NCI-H1694 treated with DMSO at 0.1 percent for 48 hours (cell line): Measurements from ENCODE around the gene C15orf62.

Experiments used
- DNase-seq: peaks from one replicate; lab custom pipeline; 2025; lab: John Stamatoyannopoulos, UW

Gene C15orf62

DNA sequence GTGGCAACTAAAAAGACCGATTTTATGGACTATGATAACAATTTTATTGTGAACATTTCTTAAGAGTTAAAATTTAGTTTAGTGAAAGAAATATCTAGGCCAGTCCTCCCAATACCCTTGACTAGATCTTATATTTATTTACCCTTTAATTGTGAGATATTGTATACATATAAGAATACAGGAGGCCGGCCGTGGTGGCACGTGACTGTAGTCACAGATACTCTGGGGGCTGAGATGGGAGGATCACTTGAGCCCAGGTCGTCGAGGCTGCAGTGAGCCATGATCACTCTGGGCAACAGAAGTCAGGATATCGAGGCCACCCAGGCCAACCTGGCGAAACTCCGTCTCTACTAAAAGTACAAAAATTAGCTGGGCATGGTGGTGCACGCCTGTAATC is 14.0 kb upstream of the C15orf62 start:
- no peak for DNase-seq

DNA sequence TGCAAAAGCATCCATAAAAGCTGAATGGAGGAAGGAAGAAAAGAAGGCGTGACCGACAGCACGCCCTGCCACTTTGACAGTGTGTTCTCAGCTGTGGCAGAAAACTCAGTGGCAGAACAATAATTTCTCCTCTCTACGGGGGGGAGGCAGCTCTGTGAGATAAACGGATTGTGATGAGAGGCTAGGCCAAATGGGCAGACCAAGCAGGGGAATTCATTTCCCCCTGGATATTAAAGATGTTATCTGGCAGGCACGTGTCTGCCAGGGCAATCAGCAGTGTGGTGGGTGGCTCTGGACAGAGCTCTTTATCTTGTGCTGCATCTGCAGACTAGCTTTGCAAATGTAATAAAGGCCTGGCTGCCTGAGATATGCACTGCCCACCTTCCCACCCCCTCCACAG is 12.8 kb upstream of the C15orf62 start:
- no peak for DNase-seq

DNA sequence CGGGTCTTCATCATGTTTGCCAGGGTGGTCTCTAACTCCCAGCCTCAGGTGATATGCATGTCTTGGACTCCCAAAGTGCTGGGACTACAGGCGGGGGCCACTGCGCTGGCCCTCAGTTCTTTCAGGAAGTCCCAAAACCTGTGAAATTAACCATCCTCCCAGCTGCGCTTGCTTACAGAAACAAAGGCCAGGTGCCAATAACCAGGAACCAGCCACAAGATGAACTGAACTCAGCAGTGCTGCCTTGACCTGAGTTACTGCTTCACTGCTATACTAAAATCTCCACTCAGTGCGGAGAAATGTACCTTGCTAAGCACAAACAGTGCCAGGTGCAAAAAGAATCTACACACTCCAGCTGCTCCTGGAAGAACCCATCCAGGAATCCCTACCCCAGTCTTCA is 9.8 kb upstream of the C15orf62 start:
- no peak for DNase-seq

- no peak for DNase-seq
These were observed 6.6 kb upstream of the C15orf62 start for GRCh38 chr15:40762919-40763800.

DNA sequence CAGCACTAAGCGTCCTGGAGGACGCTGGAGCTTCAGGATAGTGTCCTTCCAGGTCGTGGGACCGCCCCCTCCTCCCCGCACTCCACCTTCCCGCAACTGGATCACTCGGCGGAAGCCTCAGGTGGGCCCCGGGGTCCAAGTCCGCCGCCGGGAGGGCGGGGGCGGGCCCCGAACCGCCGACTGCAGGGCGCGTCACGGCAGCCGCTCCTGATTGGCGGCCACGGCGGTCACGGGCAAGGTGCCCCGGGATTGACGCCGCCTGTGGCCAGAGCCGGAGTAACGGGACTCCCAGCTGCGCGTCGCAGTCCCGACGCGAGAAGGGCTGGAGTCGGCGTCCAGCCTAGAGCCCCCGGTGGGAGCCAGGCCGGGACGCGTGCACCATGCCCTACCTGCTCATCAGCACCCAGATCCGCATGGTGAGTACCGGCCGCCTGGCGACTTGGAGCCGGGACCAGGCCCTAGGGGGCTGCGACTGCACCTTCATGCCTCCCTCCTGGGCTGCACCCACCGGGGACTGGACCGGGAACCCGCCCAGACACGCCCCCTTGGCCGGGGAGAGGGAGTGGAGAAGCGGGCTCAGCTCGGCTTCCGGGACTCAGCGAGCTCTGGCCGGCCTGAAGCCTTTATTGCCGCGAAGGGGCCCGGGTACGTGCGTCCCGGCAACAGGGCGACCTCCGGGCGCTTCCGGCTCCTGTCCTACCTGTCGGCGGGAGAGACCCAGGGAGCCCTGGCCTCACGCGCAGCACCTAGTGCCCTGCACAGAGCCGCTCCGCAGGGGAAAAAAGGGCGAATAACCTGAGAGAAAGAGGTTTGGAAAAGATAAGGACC is 5.8 kb upstream of the C15orf62 start, which contains the start of gene GCHFR:
Gene GCHFR, plus strand, starts transcription at position 268 of the 828 bp plus-strand sequence. Its CDS starts 113 bp downstream, at position 381.
- DNase-seq: no peak

- DNase-seq: no peak
These were observed 5.1 kb upstream of the C15orf62 start for GRCh38 chr15:40764629-40765103.

DNA sequence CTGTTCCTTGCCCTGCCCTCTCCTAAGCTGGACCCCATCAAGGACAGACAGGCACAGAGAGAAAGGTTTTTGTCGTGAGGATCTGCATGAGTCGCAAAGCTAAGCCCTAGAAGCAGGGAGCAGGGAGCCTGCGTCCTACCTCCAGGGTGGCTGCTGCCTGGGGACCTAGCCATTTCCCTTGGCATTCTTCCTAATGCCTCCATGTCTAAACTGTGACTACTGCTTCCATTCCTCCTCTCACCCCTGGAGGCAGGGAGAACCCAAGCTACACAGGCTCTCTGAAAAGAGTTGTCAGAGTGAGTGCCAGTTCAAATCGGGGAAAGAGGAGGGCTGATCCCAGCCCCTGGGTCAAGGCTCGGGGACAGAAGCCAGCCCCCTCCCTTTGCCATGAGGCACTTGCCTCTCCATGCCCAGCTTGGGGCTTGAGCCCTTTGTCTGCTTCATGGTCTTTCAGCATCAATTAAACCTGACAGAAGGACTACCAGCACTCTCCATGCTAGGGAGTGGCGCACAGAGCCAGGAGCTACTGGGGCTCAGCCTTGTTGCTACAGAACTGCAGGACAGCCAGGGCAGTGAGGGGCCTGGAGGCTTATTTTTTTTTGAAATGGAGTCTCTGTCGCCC is 3.5 kb upstream of the C15orf62 start:
- no peak for DNase-seq

DNA sequence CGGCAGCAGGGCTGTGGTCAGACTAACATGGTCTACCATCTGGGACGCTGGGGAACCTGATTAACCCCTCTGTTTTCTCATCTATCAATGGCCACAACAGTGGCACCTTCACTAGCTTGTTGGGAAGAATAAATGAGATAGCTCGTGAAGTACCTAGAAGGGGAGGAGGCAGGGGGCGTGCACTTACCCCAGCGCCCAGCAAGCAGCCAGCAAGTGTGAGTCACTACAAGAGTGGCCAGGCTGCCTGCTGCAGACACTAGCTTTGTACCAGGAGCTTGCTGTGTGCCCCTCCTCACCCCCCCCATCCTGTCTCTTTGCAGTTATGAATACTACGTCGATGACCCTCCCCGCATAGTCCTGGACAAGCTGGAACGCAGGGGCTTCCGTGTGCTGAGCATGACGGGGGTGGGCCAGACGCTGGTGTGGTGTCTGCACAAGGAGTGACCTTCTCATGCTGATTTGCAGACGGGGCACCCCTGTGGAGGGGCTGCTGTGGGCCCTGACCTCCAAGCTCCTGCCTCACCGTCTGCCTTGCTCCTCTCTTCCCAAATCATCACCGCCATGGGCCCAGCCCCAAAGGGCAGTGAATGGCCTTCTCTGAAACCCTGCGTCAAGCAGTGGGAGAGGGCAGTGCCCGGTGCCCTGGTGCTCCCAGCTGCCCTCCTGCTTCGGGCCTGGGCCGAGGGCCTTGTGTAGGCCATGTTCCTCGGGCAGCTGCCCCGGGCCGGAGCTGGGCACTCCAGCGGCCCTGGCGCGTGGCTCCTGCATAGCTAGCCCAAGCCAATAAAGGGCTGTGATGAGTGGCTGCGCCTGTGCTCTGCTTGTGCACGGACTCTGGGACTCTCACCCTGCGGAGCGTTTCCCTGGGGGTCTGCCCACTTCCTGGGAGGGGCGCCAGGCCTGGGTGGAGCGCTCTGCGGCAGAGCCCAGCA is 2.6 kb upstream of the C15orf62 start:
- DNase-seq: no peak

DNA sequence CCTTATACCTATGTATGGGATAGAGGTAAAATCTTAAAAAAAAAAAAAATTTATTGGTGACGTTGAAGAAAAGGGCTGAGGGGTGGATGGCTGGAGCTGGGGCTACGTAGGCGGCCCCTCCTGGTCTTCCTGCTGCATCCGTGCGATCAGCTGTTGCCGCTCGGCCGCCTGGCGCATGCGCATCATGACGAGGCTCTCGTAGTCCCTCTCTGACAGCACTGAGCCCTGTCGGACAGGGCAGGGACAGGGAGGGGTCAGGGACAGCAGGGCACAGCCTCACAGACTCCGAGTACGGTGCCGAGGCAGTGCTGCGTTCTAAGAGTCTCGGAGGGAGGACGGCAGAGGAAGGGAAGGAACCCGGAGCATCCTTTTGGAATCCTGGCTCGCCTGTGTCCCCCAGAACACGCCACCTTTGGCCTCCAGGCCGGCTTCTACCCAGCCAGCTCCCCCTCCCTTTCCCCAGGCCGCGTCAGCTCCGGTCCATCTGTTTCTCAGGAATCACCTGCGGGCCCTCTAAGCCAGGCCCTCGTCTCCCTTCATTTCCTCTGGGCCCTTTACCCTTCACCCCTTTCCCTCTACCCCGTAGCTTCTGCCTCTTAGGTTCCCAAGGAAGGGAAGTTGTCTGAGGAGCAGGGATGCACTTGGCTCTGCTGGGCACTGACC is 1.8 kb upstream of the C15orf62 start:
- no peak for DNase-seq

- DNase-seq: no peak
These were observed 1.1 kb upstream of the C15orf62 start for GRCh38 chr15:40768521-40769273.

DNA sequence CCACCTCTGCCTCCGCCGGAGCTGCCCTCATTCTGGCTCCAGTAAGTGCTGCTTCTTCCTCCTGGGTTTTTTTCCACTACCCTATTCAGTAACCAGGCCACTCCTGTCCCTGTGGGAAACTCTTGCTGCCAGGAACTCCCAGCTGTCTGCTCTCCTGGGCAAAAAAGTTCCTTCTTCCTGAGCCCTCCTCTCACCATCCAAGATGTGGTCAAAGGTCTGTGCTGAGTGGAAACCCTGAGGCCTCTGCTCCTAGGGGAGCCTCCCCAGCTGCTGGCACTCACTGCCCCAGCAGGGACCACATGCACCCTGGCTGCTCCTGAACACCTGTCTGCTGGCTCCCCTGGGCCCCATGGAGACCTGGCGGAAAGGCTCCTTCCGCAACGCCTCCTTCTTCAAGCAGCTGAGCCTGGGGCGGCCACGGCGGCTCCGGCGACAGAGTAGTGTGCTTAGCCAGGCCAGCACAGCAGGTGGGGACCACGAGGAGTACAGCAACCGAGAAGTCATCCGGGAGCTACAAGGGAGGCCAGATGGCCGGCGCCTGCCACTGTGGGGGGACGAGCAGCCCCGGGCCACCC is 454 bp downstream of the C15orf62 start:
- DNase-seq: no peak

DNA sequence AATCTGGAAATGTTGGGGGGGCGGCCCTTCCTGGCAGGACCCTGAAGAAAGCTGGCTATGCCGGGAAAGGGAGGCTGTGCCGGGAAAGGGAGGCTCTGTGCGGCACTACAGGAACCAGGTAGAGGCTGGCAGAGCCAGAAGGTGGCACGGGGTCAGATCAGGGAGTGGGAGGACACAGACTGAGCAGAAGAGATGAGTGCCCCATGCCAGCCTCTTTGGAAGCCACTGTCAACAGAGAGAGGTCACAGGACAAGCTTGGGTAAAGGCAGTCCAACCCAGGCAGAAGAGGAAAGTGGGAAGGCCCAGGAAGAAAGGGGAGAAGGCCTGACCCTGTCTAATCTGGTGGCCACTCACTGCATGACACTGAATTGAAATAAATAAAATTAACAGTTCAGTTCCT is 1.5 kb downstream of the C15orf62 start:
- DNase-seq: no peak

DNA sequence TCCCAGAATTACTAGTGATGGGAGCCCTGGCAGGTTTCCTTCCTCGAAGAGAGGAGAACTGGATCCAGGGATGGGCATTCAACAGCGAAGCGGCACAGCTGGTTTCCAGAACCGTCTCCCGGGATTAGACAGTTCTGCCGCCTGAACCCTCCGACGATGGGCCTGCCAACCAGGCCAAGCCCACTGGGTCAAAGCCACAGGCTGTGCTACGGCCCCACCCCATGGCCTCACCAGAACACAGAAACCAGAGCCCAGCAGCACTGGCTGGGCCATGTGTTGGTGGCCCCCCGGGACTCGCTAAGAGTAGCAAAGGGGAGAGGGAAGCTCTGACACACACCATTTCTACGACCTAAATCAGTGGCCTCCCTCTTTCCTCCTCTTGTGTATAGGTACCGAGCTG is 2.2 kb downstream of the C15orf62 start:
- DNase-seq: no peak

DNA sequence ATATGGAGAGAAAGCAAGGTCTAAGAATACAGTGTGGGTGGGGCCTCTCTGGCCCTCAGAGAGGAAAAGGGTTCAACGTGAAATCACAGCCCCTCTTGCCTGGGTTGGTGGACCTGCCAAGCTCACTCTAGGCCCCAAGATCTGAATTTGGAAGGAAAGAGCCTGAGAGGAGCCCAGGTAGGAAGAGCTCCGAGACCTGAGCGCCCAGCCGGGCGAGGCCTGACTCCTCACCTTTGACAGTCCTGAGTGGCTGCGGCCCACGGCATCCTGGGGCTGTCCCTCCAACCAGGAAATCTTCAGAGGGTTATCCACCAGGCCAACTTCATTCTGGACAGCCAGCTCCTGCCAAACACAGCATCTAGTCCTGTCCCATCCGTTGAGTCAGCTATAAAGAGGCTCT is 3.7 kb downstream of the C15orf62 start:
- no peak for DNase-seq

GRCh38 chr15:40773902-40774301 is 4.1 kb downstream of the C15orf62 start:
- DNase-seq: no peak

- DNase-seq: no peak
These were observed 5.2 kb downstream of the C15orf62 start for GRCh38 chr15:40775007-40775406.

- DNase-seq: no peak
These were observed 6.2 kb downstream of the C15orf62 start for GRCh38 chr15:40775740-40776536.

DNA sequence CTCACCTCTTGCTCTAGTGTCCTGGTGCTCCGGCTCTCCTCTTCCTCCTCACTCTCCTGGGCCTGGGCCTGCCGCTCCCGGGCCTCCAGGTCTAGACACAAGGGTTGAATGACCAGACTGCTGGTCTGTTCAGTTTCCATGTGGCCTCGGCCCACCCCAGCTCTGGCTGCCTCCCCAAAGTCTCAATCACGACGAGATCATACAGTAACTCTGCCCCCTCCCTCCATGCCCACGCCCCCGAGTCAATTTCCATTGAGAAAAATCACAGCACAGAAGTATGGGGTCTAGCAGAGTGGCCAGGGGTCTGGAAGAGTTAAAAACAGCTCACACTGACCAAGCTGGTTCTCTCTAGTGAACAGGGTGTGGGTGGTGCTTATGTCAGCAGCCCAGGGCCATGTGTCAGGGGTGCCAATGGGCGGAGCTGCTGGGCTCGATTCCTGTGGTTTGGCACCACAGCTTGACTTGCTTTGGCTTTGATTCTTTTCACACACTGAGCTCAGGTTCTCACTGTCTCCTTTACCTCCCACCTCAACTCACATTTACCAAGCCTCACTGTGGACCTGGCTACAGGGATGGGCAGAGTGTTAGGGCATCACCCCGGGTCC is 6.9 kb downstream of the C15orf62 start:
- no peak for DNase-seq
